Measurements from ENCODE around the gene NT5C1A.

DNA sequence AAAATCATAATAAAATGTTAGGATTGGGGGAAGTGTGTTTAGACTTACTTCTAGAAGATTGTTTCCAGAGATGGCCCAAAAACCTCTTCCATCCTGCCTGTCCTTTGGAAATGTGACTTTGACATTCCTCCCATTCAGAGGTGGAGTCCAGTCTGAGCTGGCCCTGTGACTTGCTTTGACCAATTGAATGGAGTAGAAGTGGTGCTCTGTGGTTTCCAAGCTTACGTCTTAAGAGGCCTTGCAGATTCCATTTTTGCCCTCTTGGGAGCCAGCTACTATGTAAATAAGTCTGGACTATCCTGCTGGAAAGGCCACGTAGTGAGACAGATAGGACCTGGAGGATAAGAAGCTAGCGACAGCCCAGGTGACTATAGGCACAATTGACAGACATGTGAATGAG, 1.3 kb upstream of the NT5C1A start:
- TF ChIP-seq, protein P1, sequence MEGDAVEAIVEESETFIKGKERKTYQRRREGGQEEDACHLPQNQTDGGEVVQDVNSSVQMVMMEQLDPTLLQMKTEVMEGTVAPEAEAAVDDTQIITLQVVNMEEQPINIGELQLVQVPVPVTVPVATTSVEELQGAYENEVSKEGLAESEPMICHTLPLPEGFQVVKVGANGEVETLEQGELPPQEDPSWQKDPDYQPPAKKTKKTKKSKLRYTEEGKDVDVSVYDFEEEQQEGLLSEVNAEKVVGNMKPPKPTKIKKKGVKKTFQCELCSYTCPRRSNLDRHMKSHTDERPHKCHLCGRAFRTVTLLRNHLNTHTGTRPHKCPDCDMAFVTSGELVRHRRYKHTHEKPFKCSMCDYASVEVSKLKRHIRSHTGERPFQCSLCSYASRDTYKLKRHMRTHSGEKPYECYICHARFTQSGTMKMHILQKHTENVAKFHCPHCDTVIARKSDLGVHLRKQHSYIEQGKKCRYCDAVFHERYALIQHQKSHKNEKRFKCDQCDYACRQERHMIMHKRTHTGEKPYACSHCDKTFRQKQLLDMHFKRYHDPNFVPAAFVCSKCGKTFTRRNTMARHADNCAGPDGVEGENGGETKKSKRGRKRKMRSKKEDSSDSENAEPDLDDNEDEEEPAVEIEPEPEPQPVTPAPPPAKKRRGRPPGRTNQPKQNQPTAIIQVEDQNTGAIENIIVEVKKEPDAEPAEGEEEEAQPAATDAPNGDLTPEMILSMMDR (IDR thresholded peaks at IDR 0.05) = no peak
- TF ChIP-seq POLR2AphosphoS5 (IDR thresholded peaks at IDR 0.05) = no peak
